GM21528 (cell line): ENCODE data around the gene SLC37A1.

Source experiments
- ATAC-seq: cut with Tn5 transposase; IDR thresholded peaks from one replicate; pipeline ENCODE4 v1.9.1; 2021; ENCODE audit warnings: mild to moderate bottlenecking, moderate library complexity; ENCODE audit not compliant: unreplicated experiment, low FRiP score

Gene SLC37A1

GRCh38 chr21:42570362-42570761 is 56.7 kb downstream of the SLC37A1 start:
- ATAC-seq = no peak

- no peak for ATAC-seq
These were observed 57.3 kb downstream of the SLC37A1 start for GRCh38 chr21:42570841-42571387.

- ATAC-seq = no peak
These were observed 57.9 kb downstream of the SLC37A1 start for GRCh38 chr21:42571391-42572150.

GRCh38 chr21:42572906-42573495 is 59.3 kb downstream of the SLC37A1 start:
- ATAC-seq = no peak

- no peak for ATAC-seq
These were observed 60.8 kb downstream of the SLC37A1 start for GRCh38 chr21:42574234-42575027.

- no peak for ATAC-seq
These were observed 61.5 kb downstream of the SLC37A1 start for GRCh38 chr21:42575111-42575510.

- ATAC-seq = no peak
These were observed 63.0 kb downstream of the SLC37A1 start for GRCh38 chr21:42576639-42577038.

- no peak for ATAC-seq
These were observed 64.4 kb downstream of the SLC37A1 start for GRCh38 chr21:42578034-42578433.

GRCh38 chr21:42578761-42579415 is 65.2 kb downstream of the SLC37A1 start:
- no peak for ATAC-seq

GRCh38 chr21:42579456-42580075 is 65.9 kb downstream of the SLC37A1 start:
- ATAC-seq = no peak

- ATAC-seq = no peak
These were observed 66.6 kb downstream of the SLC37A1 start for GRCh38 chr21:42580076-42580792.

- ATAC-seq = no peak
These were observed 67.2 kb downstream of the SLC37A1 start for GRCh38 chr21:42580793-42581321.

- no peak for ATAC-seq
These were observed 67.8 kb downstream of the SLC37A1 start for GRCh38 chr21:42581336-42581992.

- ATAC-seq = no peak
These were observed 68.5 kb downstream of the SLC37A1 start for GRCh38 chr21:42581993-42582786.

- no peak for ATAC-seq
These were observed 69.3 kb downstream of the SLC37A1 start for GRCh38 chr21:42582787-42583476.

- no peak for ATAC-seq
These were observed 70.0 kb downstream of the SLC37A1 start for GRCh38 chr21:42583477-42584295.

GRCh38 chr21:42584296-42584641 is 70.6 kb downstream of the SLC37A1 start:
- ATAC-seq = no peak
